ENCODE results near the gene ITGA2.

The ITGA2 gene

GRCh38 chr5:53083927-53084326, 94.8 kb downstream of the ITGA2 start:
- DNase-seq (ENCODE audit: low read depth): no peak
- H3K4me3 ChIP-seq (ENCODE audit: low read depth, low read length): no peak overlapping the region
- TF ChIP-seq, protein P1, sequence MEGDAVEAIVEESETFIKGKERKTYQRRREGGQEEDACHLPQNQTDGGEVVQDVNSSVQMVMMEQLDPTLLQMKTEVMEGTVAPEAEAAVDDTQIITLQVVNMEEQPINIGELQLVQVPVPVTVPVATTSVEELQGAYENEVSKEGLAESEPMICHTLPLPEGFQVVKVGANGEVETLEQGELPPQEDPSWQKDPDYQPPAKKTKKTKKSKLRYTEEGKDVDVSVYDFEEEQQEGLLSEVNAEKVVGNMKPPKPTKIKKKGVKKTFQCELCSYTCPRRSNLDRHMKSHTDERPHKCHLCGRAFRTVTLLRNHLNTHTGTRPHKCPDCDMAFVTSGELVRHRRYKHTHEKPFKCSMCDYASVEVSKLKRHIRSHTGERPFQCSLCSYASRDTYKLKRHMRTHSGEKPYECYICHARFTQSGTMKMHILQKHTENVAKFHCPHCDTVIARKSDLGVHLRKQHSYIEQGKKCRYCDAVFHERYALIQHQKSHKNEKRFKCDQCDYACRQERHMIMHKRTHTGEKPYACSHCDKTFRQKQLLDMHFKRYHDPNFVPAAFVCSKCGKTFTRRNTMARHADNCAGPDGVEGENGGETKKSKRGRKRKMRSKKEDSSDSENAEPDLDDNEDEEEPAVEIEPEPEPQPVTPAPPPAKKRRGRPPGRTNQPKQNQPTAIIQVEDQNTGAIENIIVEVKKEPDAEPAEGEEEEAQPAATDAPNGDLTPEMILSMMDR (IDR thresholded peaks at IDR 0.05; ENCODE audit: low read depth, low read length): no peak
- TF ChIP-seq MYC (IDR thresholded peaks at IDR 0.05; ENCODE audit: low read depth, low read length) (no peak), POLR2A (IDR thresholded peaks at IDR 0.05; ENCODE audit: extremely low read depth, insufficient read length) (no peak), MAX (IDR thresholded peaks at IDR 0.05; ENCODE audit: low read depth, low read length) (no peak)

- TF ChIP-seq MAX (IDR thresholded peaks at IDR 0.05; ENCODE audit: low read depth, low read length) (no peak), MYC (IDR thresholded peaks at IDR 0.05; ENCODE audit: low read depth, low read length) (no peak), POLR2A (IDR thresholded peaks at IDR 0.05; ENCODE audit: extremely low read depth, insufficient read length) (no peak)
- TF ChIP-seq, protein P1 (IDR thresholded peaks at IDR 0.05; ENCODE audit: low read depth, low read length): no peak
- H3K4me3 ChIP-seq (ENCODE audit: low read depth, low read length): no peak overlapping the region
- DNase-seq (ENCODE audit: low read depth): no peak
Measured at GRCh38 chr5:53084546-53085255, 95.5 kb downstream of the ITGA2 start.

GRCh38 chr5:53087171-53087570, 98.0 kb downstream of the ITGA2 start:
- no peak overlapping the region for H3K4me3 ChIP-seq (ENCODE audit: low read depth, low read length)
- TF ChIP-seq MAX (IDR thresholded peaks at IDR 0.05; ENCODE audit: low read depth, low read length) (no peak), MYC (IDR thresholded peaks at IDR 0.05; ENCODE audit: low read depth, low read length) (no peak), POLR2A (IDR thresholded peaks at IDR 0.05; ENCODE audit: extremely low read depth, insufficient read length) (no peak)
- TF ChIP-seq, protein P1 (IDR thresholded peaks at IDR 0.05; ENCODE audit: low read depth, low read length): no peak
- DNase-seq (ENCODE audit: low read depth): no peak

DNA sequence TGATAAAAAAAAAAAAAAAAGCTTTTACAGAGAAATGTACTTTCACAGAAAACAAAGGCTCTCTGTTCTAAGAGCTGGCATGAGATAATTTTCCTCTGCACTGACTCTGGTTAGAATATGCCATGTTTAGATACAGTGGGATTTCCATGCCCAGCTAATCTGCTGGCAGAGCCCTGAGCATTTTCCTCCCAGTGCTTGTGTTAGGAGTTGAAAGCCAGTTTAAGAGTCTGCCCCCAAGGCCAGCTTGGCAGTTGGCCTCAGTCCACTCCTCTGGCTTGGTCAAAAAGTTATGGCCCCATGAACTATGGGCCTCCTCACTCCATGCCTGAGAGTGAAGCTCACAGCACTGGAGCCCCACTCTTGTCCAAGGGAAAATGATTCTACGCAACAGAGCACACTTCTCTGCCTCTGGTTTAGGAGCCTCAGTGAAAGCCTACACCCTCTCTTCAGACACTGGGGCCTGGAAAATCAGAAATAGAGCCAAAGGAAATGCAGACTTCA, 98.5 kb downstream of the ITGA2 start:
- H3K4me3 ChIP-seq (ENCODE audit: low read depth, low read length): no peak overlapping the region
- no peak for DNase-seq (ENCODE audit: low read depth)
- no peak for TF ChIP-seq MAX (IDR thresholded peaks at IDR 0.05; ENCODE audit: low read depth, low read length)
- TF ChIP-seq MYC (IDR thresholded peaks at IDR 0.05; ENCODE audit: low read depth, low read length): no peak
- TF ChIP-seq, protein P1 (IDR thresholded peaks at IDR 0.05; ENCODE audit: low read depth, low read length): no peak
- no peak for TF ChIP-seq POLR2A (IDR thresholded peaks at IDR 0.05; ENCODE audit: extremely low read depth, insufficient read length)

DNA sequence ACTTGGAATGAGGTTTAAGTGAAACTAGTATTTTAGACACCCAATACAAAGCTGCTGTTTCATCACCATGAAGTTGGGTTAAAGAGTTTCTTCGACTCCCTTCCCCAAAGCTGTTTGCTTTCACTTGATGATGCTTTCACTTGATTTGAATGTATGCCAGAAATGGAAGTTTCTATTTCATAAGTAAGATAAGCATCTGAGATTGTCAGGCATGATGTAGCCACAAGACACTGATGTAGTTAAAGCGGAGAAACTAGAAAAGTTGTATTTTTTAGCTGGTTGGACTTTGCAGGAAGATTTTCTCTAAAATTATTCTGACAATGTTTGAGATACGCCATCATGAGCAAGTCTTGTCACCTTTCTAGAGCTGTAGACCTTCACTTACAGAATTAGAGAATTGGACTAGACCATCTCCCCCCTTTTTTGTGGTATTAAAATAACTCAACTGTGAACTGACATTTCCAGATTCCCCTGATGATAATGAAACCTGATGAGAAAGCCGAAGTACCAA, 100.4 kb downstream of the ITGA2 start:
- DNase-seq (ENCODE audit: low read depth): no peak
- TF ChIP-seq MYC (IDR thresholded peaks at IDR 0.05; ENCODE audit: low read depth, low read length): no peak
- no peak for TF ChIP-seq POLR2A (IDR thresholded peaks at IDR 0.05; ENCODE audit: extremely low read depth, insufficient read length)
- TF ChIP-seq, protein P1 (IDR thresholded peaks at IDR 0.05; ENCODE audit: low read depth, low read length): no peak
- no peak for TF ChIP-seq MAX (IDR thresholded peaks at IDR 0.05; ENCODE audit: low read depth, low read length)
- H3K4me3 ChIP-seq (ENCODE audit: low read depth, low read length): no peak overlapping the region

All from NB4 (cell line).